ENCODE measurements around the gene FGFR3. TPM values are rescaled to one million over a fixed set of nuclear protein-coding genes. Genes with fewer than 3 reads are reported as not detected.
A peak's percentile ranks its signal among the peaks of the same experiment; 100 is the strongest.

Gene FGFR3
- total and polyA plus RNA-seq, 9 of the 15 experiments (the other 6 are each of a cell fraction or from before 2014, with no cell fraction given) = 1.2 to 60.4 (median 12.7) TPM

DNA sequence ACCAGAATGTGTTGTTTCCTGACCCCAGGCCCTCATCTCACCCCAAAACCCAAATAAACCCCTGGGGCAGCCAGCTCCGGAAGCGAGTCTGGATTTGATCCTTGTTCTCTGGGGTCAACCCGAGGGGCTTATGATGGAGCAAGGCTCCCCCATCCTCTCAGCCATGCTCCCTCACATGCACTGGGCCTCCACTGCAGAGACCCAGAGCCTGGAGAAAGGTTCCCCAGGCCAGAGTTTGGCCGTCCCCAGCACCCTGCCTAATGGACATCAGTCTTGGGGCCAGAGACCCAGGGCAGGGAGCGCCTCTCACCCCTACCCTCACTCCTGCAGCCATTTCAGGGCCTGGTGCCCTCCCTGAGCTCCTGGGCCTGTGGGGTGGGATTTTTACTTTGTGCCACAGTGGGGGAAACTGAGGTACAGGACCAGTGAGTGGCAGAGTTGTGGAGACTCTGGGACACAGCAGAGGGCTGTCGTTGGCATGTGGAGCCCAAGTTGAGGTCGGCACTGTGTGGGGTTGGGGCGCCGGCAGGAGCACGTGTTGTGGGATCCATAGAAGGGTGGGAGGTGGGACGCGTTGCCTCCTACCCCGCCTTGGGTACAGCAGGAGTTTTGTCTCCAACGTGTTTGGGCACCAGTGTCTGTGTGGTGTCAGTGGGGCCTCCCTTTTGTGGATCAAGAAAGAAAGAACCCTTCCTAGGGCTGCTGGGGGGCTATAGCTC lies 3.6 kb downstream of the FGFR3 start (continued):
- no peak for TF ChIP-seq ZNF232 (CRISPR knock-in tag; IDR thresholded peaks at IDR 0.05)
- TF ChIP-seq, protein P1, sequence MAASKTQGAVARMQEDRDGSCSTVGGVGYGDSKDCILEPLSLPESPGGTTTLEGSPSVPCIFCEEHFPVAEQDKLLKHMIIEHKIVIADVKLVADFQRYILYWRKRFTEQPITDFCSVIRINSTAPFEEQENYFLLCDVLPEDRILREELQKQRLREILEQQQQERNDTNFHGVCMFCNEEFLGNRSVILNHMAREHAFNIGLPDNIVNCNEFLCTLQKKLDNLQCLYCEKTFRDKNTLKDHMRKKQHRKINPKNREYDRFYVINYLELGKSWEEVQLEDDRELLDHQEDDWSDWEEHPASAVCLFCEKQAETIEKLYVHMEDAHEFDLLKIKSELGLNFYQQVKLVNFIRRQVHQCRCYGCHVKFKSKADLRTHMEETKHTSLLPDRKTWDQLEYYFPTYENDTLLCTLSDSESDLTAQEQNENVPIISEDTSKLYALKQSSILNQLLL (CRISPR knock-in tag; IDR thresholded peaks at IDR 0.05; ENCODE audit: borderline replicate concordance) = no peak

DNA sequence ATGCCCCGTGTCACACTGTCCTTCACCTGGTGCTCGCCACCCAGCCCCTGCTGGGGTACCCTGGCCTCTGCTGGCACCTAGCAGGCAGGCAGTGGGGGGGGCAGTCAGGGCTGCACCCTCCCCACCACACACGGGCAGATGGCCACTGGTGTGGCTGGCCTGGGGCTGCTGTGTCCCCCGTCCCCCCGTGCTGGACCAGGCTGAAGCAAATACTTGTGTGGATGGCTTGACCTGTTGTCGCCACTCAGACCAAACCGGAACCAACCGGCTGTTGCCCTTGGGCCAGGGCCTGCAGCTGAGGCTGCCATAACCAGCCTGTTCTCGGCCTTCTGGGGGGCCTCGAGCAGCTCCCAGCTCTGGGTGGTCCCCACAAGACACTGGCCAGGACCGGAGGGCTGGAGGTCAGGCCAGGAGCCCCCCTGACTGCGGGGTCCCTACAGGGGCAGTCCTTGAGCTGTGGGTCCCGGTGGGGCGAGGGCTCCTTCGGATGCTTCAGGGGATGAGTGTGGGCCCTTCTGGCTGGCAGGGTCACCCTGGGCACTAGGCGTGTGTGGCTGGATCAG lies 4.3 kb downstream of the FGFR3 start:
- no TSS peak for BruUV-seq (replicated peaks)
- WGBS (ENCODE audit: insufficient coverage, low coverage, missing lambda C conversion rate) = 83% methylated on average over 13 of the region's 16 CpGs
- Histone ChIP-seq H2AFZ (ENCODE audit: low read depth, low read length) (no peak overlapping the region), H3K4me1 (replicated peaks in 1 of 2; ENCODE audit: control insufficient read depth in 2 of 2, insufficient read depth in 2 of 2, low read length in 2 of 2) (peaks cover 3 to 84% of the 10 kb centered on the region in 2 experiments; a peak in 3 of 5 replicates), H3K9me1 (ENCODE audit: control insufficient read depth, insufficient read depth, low read length) (peaks cover 7% of the 10 kb centered on the region), H3K79me2 (ENCODE audit: control insufficient read depth, insufficient read depth, low read length) (peaks cover 48% of the 10 kb centered on the region), H3K9me3 (replicated peaks; ENCODE audit: control insufficient read depth, insufficient read depth, low read depth, low read length) (no peaks in the 10 kb centered on the region), H3K27me3 (ENCODE audit: control insufficient read depth in 2 of 2, insufficient read depth in 2 of 2, low read length in 2 of 2) (no peaks in the 10 kb centered on the region), H4K20me1 (replicated peaks; ENCODE audit: control insufficient read depth, insufficient read depth, low read length) (peaks cover 20% of the 10 kb centered on the region), H3K9ac (ENCODE audit: insufficient read depth in 1 of 2, low read depth in 2 of 2, low read length in 2 of 2) (peak overlapping the region in 1 of 2 experiments; percentile 64; a peak in 1 of 4 replicates), H3K4me2 (ENCODE audit: insufficient read depth, low read length) (no peak overlapping the region), H3K4me3 (no peak overlapping the region), H3K36me3 (ENCODE audit: control insufficient read depth, insufficient read depth, low read length) (peaks cover 49% of the 10 kb centered on the region; the same call in 2 of the 3 replicates), H3K27ac (ENCODE audit: extremely low read depth, low read depth, low read length) (no peak overlapping the region)
- FAIRE-seq (no peak), DNase-seq (ENCODE audit: extremely low read depth in 1 of 4, low spot score in 3 of 4) (no peak), ATAC-seq (no peak)
- in situ Hi-C loops (cut with MboI) (no loop called here), intact Hi-C loops (cut with micrococcal nuclease) (no loop called here)
- POLR2A ChIA-PET = interaction anchor here (0.6 to 1.4 kb wide), 2 partner anchors 8 to 49 kb away, joined by 3 to 4 read pairs; no protein-coding TSS in a partner anchor
- CTCF ChIA-PET (ENCODE audit: low intra/inter-chr PET ratio) = no interaction called here
- TF ChIP-seq CBFA2T2 (conservative IDR thresholded peaks at IDR 0.05) = no peak
- TF ChIP-seq RBFOX2 (IDR thresholded peaks at IDR 0.05; ENCODE audit: low read depth, low read length) = peak; percentile 41
- TF ChIP-seq GATA2 (CRISPR knock-in tag; IDR thresholded peaks at IDR 0.05) = no peak
- TF ChIP-seq ETV5 (CRISPR knock-in tag; IDR thresholded peaks at IDR 0.05; ENCODE audit: low read depth) = no peak
- TF ChIP-seq POU5F1 (IDR thresholded peaks at IDR 0.05; ENCODE audit: borderline replicate concordance, low read depth, low read length, partially characterized antibody) = no peak
- TF ChIP-seq TSC22D4 (tag; IDR thresholded peaks at IDR 0.05) = no peak
- TF ChIP-seq MAFF (IDR thresholded peaks at IDR 0.05; ENCODE audit: low read length) = no peak
- TF ChIP-seq, protein P2, sequence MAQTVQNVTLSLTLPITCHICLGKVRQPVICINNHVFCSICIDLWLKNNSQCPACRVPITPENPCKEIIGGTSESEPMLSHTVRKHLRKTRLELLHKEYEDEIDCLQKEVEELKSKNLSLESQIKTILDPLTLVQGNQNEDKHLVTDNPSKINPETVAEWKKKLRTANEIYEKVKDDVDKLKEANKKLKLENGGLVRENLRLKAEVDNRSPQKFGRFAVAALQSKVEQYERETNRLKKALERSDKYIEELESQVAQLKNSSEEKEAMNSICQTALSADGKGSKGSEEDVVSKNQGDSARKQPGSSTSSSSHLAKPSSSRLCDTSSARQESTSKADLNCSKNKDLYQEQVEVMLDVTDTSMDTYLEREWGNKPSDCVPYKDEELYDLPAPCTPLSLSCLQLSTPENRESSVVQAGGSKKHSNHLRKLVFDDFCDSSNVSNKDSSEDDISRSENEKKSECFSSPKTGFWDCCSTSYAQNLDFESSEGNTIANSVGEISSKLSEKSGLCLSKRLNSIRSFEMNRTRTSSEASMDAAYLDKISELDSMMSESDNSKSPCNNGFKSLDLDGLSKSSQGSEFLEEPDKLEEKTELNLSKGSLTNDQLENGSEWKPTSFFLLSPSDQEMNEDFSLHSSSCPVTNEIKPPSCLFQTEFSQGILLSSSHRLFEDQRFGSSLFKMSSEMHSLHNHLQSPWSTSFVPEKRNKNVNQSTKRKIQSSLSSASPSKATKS (CRISPR knock-in tag; IDR thresholded peaks at IDR 0.05) = no peak
- no peak for TF ChIP-seq STAT5B (CRISPR knock-in tag; IDR thresholded peaks at IDR 0.05)
- no peak for TF ChIP-seq PHF8 (IDR thresholded peaks at IDR 0.05; ENCODE audit: borderline replicate concordance, low read length)
- no peak for TF ChIP-seq CTBP1 (IDR thresholded peaks at IDR 0.05; ENCODE audit: borderline replicate concordance)
- TF ChIP-seq ZNF146 (CRISPR knock-in tag; IDR thresholded peaks at IDR 0.05; ENCODE audit: unreplicated experiment) = no peak
- no peak for TF ChIP-seq ZNF224 (CRISPR knock-in tag; IDR thresholded peaks at IDR 0.05)
- no peak for TF ChIP-seq POLR2A (conservative IDR thresholded peaks at IDR 0.05)
- TF ChIP-seq POLR2G (IDR thresholded peaks at IDR 0.05; ENCODE audit: low read depth, low read length) = peak; percentile 40; the same call in 1 of the 2 replicates
